SW480 (cell line): ENCODE data around the gene ABCA13.
A peak's percentile ranks its signal among the peaks of the same experiment; 100 is the strongest.

Experiments
- DNase-seq: peaks from one replicate; pipeline ENCODE4 v3.0.0-alpha.2; 2016; ENCODE audit warnings: low spot score

ABCA13 gene

DNA sequence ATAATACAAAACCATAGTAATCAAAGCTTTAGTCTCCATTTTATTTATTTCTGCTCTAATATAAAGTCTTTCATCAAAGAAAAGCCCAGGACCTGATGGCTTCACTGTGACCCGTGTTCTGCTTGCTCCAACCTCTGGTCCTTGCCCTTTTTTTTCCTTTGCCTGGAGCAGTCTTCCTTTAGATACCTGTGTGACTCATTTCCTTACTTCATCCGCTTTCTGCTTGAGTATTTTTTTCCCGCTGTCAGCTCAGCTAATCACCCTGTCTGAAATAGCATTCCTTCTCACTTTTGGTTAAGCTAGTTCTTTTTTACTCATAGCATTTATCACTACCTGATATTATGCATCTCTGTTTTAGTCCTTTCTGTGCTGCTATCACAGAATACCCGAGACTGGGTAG, 194.8 kb downstream of the ABCA13 start:
- no peak for DNase-seq

DNA sequence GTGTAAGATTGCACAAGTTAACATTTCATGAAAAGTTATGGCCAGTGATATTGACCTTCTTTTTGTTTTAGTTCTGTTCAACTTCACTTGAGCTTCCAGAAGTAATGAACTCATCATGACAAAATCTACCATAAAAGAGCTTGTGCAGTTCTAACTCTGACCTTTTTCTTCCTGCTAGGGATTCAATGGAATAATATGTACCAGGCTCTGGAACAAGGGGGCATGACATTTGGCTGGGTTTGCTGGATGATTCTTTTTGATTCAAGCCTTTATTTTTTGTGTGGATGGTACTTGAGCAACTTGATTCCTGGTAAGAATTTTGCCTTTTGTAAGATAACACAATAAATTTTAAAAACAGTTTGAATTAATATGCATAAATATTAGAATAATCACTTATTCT, 205.0 kb downstream of the ABCA13 start:
- DNase-seq, result no peak

DNA sequence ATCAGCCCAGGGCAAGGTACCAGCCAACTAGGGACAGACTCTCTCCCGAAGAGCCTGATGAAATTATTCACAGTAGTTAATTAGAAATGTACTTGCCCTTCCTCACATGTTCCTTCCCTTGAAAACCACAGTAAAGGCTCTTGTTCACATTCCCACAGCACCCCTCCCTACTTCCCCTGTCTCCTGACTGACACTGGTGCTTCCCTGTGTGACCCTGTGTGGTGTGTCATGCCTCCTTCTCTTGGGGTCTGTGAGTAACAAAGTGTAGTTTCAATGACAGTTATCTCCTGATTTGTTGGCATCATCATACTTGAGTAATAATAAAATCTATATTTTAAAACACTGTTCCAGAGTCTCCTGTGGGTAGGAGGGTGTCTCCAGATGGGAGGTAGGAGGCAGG, 209.7 kb downstream of the ABCA13 start:
- DNase-seq, result no peak

DNA sequence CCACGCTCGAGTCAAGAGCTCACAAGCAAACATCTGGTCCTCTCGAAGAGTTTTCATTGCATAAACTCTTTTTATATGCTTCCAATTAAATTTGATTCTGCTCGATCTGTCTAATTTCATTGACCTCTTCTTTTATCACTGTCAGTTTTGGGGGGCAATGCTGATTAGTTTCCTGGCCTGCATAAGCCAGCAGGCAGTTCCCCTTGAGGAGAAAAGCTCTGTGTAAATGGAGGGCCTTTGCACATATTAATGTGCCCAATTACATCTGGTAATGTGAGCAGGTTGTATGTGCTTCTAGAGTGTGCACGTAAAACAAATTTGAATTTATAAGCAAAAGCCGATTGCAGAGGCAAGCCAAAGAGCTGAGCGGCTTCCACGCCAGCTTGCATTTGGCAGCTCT, 210.3 kb downstream of the ABCA13 start:
- DNase-seq, result no peak

DNA sequence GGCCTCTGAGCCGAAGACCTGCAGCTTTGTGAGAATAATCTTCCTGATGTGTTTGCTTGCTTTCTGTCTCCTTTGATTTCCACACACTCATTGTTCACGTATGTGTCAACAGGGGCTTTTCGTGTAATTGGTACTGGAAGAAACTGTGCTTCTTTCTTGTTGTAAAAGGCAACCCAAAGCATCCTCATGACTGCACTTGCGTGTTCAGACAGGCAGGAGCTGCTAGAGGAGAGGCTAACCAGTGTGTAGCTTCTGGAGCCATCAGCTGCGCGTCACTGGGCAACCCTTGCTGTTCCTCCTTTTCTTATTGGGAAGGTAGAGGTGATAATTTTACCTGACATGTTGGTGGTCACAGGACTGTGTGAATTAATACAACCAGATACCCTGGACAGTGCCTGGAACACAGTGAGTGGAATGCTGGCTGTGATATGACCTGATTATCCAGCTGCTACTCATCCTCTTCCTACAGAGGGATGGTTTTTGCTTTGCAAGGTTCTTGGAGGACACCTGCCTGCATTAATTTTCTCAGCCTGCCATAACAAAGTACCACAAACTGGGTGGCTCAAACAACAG, 213.0 kb downstream of the ABCA13 start:
- DNase-seq, result no peak

DNA sequence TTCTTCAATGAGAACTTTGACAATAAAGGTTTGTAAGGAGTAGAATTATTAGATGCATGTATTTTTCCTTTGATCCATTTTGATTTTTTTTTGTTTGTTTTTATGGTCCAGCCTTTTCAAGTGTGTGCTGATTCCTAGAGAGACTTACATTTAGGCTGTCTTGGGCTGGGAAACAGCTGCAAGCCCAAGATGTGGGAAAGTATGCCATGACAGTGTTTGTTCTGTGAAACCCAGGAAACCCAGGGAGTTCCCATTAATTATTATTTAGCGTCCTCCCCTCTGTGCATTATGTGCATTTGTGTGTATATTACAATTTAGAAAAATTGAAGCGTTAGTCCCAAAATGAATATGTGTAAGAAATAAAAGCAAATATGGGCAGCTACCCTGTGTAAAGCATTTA, 216.7 kb downstream of the ABCA13 start:
- DNase-seq, result no peak

DNA sequence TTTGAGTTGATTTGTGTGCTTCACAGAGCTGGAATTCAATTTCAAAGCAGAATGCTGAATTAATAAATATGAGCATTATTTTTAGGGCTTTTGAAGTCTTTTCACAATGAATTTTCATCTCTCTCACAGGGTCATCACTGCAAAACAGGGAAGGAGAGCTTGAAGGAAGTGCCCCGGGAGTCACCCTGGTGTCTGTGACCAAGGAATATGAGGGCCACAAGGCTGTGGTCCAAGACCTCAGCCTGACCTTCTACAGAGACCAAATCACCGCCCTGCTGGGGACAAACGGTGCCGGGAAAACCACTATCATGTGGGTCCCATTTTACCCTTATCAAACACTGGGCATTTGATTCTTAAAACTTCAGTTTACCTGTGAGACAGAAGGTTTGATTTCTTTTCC, 217.7 kb downstream of the ABCA13 start:
- no peak for DNase-seq

DNA sequence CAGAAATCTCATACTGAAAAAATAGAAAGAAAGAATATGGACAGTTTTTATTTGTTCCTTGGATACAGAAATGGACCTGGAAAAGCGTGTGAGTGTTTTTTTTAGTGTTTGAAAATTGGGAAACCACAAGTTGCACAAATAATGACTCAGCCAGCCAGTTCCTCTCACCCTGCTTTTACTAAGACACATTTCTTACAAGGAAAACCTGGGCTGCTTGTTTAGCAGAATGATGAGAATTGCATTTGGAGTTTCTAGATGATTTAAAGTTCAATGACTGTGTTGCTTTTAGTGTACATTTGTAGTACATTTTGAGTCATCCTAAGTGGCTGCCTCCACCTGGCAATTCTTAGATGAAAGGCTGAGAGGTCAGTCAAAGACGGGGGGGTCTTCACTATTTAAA, 218.7 kb downstream of the ABCA13 start:
- no peak for DNase-seq

DNA sequence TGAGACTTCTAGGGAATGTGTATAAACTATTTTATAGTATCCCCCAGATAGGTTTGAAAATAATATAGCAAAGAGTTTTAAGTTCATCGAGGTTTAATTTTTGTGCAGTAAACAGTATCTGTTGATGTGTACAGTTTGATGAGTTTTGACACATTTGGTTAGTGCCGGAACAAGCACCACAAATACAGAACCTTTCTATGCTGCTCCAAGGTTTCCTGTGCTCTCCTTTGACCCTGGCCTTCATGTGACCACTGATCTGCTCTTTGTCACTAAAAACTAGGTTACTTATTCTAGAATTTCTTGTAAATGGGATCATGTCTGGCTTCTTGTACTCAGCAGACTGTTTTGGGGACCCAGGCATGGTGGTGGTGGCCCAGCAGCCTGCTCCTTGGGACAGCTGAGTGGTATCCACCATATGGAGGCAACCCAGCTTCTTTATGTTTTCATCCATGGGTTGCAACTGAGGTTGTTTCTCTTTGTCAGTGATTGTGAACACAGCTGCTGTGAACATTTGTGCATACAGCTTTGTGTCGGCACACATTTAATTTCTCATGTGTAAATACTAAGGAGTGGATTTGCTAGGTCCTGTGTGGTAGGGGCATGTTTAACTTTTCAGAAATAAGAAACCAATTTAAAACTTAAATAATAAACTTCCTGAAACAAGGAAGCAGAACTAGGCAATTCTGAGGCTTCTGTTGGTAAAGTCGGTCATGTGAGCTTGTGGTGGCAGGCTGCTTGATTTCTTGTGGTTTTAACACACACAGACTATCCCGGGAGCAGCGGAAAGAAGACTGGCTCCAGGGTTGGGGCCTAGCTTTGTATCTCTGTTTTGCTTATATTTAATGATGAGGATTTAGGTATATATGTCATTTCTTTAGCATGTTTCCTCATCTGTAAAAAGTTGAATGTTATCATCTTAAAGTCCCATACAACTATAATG, 219.4 kb downstream of the ABCA13 start:
- no peak for DNase-seq

DNA sequence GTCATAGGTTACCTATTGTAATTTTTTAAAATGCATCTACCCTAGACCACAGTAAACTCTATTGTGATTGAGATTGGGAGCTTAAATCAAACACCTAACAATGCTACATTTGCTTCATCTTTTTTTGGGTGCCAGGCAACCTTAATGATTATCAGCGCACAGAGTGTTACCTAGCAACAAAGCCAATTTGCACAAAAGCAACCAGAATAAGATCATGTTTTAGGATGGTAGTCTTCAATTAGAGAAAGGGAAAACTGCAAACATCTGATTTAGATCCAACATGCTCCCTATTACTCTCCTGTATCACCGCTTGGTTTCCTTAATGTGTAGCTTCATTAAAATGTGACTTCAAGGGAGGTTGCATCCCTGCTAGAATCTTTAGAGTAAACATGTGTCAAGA, 226.9 kb downstream of the ABCA13 start:
- no peak for DNase-seq

DNA sequence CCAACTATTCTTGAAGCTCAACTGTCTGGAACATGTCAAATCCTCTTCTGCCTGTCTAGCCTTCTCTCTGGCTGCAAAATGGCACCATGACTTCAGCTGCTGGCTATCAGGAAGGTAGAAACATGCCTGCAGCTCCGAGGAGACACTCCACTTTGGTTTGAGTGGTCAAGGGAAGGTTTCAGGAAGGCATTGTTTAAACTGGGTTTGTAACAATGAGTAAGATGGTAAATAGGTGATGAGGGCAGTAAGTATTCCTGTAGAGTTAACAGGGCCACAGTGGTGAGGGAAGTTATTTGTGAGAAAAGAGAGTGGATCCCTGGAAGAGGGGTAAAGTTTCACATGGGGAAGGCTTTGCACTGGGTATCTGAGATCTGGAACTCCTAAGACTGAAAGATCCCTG, 231.5 kb downstream of the ABCA13 start:
- no peak for DNase-seq

DNA sequence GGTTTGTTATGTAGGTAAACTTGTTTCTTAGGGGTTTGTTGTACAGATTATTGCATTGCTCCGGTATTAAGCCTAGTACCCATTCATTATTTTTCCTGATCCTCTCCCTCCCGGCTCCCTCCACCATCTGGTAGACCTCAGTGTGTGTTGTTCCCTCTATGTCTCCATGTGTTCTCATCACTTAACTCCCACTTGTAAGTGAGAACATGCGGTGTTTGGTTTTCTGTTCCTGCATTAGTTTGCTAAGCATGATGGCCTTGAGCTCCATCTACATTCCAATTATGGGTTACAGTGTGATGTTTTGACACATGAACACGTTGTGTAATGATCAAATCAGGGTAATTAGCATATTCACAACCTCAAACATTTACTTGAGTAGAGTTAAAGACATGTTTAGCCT, 237.5 kb downstream of the ABCA13 start:
- no peak for DNase-seq

DNA sequence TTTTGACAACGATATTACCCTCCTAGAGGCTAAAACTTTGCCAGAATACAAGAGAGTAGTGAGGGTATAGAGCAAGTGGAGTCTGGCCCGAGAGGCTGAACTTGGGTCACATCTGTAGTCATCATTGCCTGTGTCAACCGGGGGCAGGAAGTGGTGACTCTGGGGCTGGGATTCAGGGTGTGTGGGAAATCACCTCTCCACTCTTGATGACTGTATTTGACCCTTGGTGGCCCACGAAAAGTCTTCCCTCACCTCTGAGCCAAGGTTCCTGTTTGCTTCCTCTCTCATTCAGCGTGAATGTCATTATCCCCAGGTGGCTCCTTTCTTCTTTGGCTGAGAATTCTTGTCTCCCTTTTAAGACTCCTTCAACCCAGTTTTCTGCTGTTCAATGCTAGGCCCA, 240.4 kb downstream of the ABCA13 start:
- no peak for DNase-seq

DNA sequence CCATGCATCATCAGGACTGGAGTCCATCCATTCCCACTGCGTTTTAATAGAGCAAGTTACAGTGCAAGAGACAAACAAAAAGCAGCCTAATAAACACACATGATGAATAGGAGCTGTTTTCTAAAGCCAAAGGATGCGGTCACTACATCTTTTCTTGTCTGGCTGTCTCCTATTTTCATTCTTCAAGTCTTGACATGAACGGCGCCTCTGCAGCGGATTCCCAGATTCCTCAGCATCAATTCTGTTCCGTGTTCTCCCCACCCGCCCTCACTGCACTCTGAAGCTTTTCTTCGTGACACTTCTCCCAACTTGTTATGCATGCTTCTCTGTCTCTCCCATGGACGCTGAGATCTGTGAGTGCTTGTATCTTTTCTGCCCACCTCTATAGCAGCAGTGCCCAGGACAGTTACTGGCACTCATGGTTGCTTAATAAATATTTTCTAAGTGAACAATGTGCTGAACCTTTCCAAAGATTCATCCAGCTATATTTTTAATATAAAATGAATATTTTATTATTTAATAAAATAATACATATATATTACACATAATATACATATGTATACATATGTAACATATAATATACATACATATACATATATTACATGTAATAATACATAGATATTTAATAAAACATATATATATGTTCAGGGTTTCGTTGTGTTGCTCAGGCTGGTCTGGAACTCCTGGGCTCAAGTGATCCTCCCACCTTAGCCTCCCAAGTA, 242.9 kb downstream of the ABCA13 start:
- DNase-seq, result no peak

DNA sequence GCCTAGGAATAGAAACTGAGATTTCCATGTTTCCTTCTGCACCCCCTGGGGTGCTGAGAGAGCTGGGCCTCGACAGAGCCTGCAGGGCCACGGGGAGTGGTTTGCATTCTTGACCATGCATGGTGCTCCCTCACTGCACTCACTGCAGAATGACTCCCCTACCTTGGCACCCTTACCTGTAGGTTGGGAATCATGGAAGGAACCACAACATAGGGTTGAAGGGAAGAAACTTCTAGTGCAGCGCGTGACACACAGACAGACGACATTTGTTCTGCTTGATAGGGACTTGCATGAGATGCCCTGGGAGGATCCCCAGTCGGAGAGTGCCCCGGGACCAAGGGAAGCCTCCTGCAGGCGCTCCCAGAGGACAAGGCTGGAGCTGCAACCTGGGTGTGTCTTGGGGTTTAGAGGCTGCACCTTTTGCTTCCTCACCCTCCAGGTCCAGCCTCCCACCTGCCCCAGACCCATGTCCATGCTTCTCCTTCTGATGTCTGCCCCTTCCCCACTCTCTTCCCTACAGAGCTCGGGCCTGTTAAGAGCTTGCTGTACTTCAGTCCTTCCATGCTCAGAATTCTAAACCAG, 245.2 kb downstream of the ABCA13 start:
- DNase-seq, result no peak

DNA sequence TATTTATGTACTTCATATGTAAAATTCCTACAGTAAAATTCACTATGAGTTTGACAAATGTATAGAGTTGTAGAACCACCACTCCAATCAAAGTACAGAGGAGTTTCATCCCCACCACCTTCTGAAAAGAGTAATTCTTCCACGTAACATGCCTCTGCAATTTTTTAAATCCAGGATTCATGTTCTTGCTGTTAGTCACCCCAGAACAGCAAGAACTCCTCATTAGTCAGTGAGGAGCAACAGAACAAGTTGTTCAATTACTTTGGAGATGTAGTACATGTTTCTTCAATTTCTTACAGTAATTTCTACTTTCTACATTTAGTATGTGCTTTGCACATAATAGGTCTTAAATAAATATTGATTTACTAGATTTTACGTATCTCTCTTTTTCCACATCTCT, 248.1 kb downstream of the ABCA13 start:
- DNase-seq, result no peak

DNA sequence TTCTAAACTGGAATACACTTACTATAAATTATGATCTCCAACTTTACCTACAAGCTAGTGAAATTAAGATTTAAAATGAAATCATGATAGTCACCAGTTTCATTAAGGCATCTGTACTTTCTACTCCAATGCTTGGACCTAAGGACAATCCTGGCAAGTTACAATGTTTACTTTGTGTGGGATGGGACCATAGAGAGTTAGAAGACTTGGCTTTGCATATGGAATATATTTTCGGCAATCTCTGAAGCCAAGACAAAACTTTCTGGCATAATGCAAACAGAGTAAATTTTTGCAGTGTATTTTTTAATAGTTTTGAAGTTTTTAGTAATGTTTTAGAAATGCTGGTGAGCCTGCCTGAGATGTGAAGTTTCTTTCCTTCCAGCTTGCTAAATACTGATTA, 248.9 kb downstream of the ABCA13 start:
- DNase-seq, result no peak

DNA sequence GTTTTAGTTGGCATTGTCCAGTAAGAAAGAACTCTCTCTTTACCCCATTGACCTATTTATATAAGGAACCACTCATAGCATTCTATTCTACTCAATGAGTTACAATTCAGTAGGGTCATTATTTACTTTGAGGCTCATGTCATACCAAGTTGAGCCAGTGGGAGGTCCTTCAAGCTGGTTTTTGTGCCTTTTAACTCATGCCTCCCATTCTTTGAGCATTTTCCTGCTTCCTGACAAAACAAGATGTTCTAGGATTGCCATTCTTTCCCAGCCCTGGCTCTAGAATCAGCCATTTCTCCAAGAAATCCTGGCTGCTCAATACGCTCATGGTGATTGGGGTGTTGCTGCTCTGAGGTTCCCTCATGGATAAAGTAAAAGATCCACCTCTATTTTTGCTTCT, 250.1 kb downstream of the ABCA13 start:
- DNase-seq, result no peak

DNA sequence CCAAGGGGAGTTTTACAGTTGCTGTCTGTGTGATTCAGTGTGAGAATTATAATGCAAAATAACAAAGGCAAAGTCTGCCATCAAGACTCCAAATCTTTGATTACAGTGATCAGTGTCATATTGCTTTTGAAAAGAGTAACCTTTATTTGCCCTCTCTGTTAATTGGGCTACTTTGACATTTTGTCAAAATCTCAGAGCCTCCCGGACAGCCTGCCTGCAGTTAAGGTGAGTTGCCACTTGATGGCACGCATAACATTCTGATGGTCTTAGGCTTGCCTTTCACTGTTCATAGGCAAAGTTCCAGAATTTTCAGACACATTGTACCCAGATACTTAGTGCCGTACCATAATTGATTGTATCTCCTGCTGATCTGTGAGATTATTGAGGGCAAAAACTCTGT, 253.5 kb downstream of the ABCA13 start:
- peak; percentile 47 for DNase-seq

DNA sequence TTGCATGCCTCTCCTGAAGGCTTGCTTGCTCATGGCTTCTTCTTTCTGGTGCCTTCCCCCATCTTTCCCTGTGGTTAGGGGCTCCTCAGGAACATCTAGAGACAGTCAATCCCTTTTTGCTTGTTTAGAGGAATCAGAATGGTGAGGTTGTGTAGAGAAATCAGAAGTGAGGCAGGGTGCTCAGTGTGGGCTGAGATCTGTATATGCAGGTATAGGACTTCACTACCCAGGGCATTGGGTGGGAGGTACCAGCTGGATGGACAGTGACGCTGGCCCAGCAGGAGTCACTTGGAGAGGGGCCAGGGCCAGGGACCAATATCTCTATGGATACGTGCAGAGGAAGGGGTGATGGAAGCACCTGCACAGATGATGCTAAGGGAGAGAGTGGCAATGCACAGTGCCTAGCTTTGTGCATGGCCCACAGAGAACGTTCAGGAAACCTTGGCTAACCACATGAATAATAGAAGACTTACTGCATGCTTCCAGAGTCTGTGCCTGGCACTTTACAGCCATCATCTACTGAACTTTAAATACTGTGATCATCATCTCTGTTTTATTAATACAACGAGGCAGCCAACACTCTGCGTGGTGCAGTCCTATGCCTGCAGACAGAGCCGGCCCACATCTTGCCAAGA, 255.2 kb downstream of the ABCA13 start:
- no peak for DNase-seq

DNA sequence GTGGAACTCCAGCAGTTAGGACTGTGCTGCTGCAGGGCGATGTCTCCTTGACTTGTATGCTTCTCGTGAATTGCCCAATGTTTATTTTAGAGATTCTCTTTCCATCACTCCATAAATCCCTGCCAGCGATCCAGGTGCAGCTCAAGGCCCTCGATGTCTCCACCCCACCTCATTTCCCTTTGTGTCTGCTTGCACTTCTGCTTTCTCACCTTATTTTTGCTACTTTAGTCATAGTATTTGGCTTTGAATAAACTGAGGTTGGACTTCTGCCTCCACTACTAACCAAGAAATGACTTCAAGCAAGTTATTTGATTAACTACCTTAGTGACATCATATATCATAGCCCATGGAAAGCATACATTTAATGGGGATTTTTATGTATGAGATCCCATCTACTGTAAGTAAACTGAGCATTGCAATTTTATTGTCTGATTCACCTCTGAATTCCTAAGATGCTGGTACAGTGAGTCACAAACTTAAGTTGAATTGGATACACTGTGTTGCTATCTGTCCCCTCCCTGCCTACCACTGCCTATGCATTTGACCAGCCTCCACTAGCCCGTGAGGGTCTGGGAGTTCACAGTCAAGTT, 255.8 kb downstream of the ABCA13 start:
- DNase-seq, result peak; percentile 36

DNA sequence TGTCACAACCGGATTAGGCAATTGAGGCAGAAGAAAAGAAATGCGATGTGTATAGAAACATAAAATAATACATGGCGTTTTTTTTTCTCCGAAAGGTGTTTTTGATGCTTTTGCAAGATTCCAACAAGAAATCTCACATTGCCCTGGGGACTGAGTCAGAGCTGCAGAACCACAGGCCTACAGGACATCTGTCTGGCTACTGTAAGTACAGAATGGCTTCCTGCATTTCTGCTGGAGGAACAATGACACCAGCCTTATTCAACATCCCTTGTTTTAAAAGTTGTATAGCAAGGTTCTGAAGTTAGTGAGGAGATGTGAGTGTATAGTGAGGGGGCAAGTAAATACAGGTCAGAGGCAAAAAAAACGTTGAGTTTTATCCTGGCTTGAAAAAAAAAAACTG, 256.4 kb downstream of the ABCA13 start:
- no peak for DNase-seq
